Fibroblast of lung (primary cell): ENCODE results near the gene CSF3R. TPM values are rescaled to one million over a fixed set of nuclear protein-coding genes. Genes with fewer than 3 reads are reported as not detected.

Experiments
- DNase-seq, 2 donors: peaks; one replicate each; pipeline versions ENCODE4 v3.0.0 to v3.0.0-alpha.2; 2010; ENCODE audit warnings: low read depth in 2 of 2
- H2AFZ ChIP-seq: 2 replicates; pipeline ENCODE4 v1.5.1; 2012; ENCODE audit warnings: low read length, control low read depth, inconsistent platforms
- H3K27ac ChIP-seq: 2 replicates; pipeline ENCODE4 v1.5.1; 2011; ENCODE audit warnings: low read length, control low read depth; ENCODE audit not compliant: insufficient read depth
- H3K27me3 ChIP-seq: 2 replicates; pipeline ENCODE4 v1.5.1; 2011; ENCODE audit warnings: mild to moderate bottlenecking, low read length; ENCODE audit not compliant: control insufficient read depth, insufficient read depth
- H3K36me3 ChIP-seq: 2 replicates; pipeline ENCODE4 v1.5.1; 2011; ENCODE audit warnings: low read length; ENCODE audit not compliant: control insufficient read depth, insufficient read depth
- H3K4me1 ChIP-seq: 2 replicates; pipeline ENCODE4 v1.5.1; 2011; ENCODE audit warnings: low read length; ENCODE audit not compliant: control insufficient read depth, insufficient read depth; ENCODE audit errors: extremely low read depth
- H3K4me2 ChIP-seq: 2 replicates; pipeline ENCODE4 v1.5.1; 2011; ENCODE audit warnings: low read length, control low read depth; ENCODE audit not compliant: insufficient read depth; ENCODE audit errors: extremely low read depth
- H3K4me3 ChIP-seq, 4 experiments: fragments of 200-600 bp in 1 of 4; sonication (generic) in 1 of 4; replicated peaks in 1 of 4; 2 replicates each; pipeline ENCODE4 v1.5.1; 2011 to 2016; ENCODE audit warnings: low read length in 4 of 4, low read depth in 3 of 4, mild to moderate bottlenecking in 3 of 4, control low read depth in 2 of 4, inconsistent platforms in 1 of 4, mixed read lengths in 1 of 4; ENCODE audit not compliant: insufficient read depth in 1 of 4; ENCODE audit errors: control extremely low read depth in 1 of 4
- H3K79me2 ChIP-seq: 2 replicates; pipeline ENCODE4 v1.5.1; 2012; ENCODE audit warnings: mild to moderate bottlenecking, low read length, inconsistent platforms; ENCODE audit not compliant: control insufficient read depth, insufficient read depth
- H3K9ac ChIP-seq: 2 replicates; pipeline ENCODE4 v1.5.1; 2011; ENCODE audit warnings: mild to moderate bottlenecking, low read length, control low read depth; ENCODE audit not compliant: insufficient read depth
- H3K9me3 ChIP-seq: 2 replicates; pipeline ENCODE4 v1.5.1; 2012; ENCODE audit warnings: low read depth, low read length; ENCODE audit not compliant: control insufficient read depth, insufficient read depth
- H4K20me1 ChIP-seq: 2 replicates; pipeline ENCODE4 v1.5.1; 2011; ENCODE audit warnings: low read length; ENCODE audit not compliant: control insufficient read depth, insufficient read depth; ENCODE audit errors: extremely low read depth
- CTCF ChIP-seq, 2 donors: IDR thresholded peaks in 1 of 2; conservative IDR thresholded peaks in 1 of 2; 1 replicate in 1 of 2; 2 replicates in 1 of 2; pipeline ENCODE4 v1.5.1; 2011 to 2012; ENCODE audit warnings: low read length in 2 of 2, control low read depth in 1 of 2, inconsistent platforms in 1 of 2, low read depth in 1 of 2, mild to moderate bottlenecking in 1 of 2
- EZH2 ChIP-seq: IDR thresholded peaks from 2 replicates; pipeline ENCODE4 v1.5.1; 2012; ENCODE audit warnings: low read length, control low read depth, mild to moderate bottlenecking; ENCODE audit errors: missing control alignments
- polyA plus RNA-seq, 2 donors: library from polyadenylated mRNA; depleted of rRNA in 1 of 2; stranded (reverse) in 1 of 2; unstranded in 1 of 2; fragments of >200 nt; gene quantifications; 2 replicates each; pipeline ENCODE4 v1.2.1, GENCODE V29; 2011 to 2012; ENCODE audit warnings: missing spikeins in 1 of 2
- total RNA-seq: library from RNA; depleted of rRNA; stranded (reverse); fragments of >200 nt; gene quantifications from 2 replicates; pipeline ENCODE4 v1.2.1, GENCODE V29; 2014

CSF3R gene
- total and polyA plus RNA-seq, 2 donors (not counting 1 experiment from before 2014, with no cell fraction given) = under 0.01 TPM; not detected in 1

GRCh38 chr1:36486093-36486438 is 3.4 kb upstream of the CSF3R start:
- Histone ChIP-seq H3K9ac (no peak overlapping the region), H3K27me3 (peaks cover 9% of the 10 kb centered on the region), H3K79me2 (no peaks in the 10 kb centered on the region), H3K4me3 (no peak overlapping the region), H3K9me3 (no peaks in the 10 kb centered on the region), H3K27ac (no peak overlapping the region), H3K4me1 (no peaks in the 10 kb centered on the region), H2AFZ (no peak overlapping the region), H3K36me3 (no peaks in the 10 kb centered on the region), H3K4me2 (no peak overlapping the region), H4K20me1 (no peaks in the 10 kb centered on the region)
- TF ChIP-seq CTCF (conservative IDR thresholded peaks at IDR 0.05 in 1 of 2, IDR thresholded peaks at IDR 0.05 in 1 of 2; ENCODE audit: low read depth in 1 of 2, low read length in 2 of 2) (no peak), EZH2 (no peak)
- DNase-seq = no peak

GRCh38 chr1:36484099-36484498 is 1.4 kb upstream of the CSF3R start:
- H3K27me3 ChIP-seq = peaks cover 12% of the 10 kb centered on the region
- no peak overlapping the region for H3K4me2 ChIP-seq
- no peak for DNase-seq
- H3K9me3 ChIP-seq = no peaks in the 10 kb centered on the region
- H3K4me3 ChIP-seq = no peak overlapping the region
- no peak overlapping the region for H2AFZ ChIP-seq
- no peaks in the 10 kb centered on the region for H4K20me1 ChIP-seq
- H3K36me3 ChIP-seq = no peaks in the 10 kb centered on the region
- H3K79me2 ChIP-seq = no peaks in the 10 kb centered on the region
- H3K27ac ChIP-seq = no peak overlapping the region
- no peak overlapping the region for H3K9ac ChIP-seq
- H3K4me1 ChIP-seq = no peaks in the 10 kb centered on the region
- TF ChIP-seq EZH2 (no peak), CTCF (conservative IDR thresholded peaks at IDR 0.05 in 1 of 2, IDR thresholded peaks at IDR 0.05 in 1 of 2; ENCODE audit: low read depth in 1 of 2, low read length in 2 of 2) (no peak)

GRCh38 chr1:36481771-36482723 is 666 bp downstream of the CSF3R start:
- H3K27ac ChIP-seq = no peak overlapping the region
- no peak overlapping the region for H2AFZ ChIP-seq
- H3K9ac ChIP-seq = no peak overlapping the region
- no peaks in the 10 kb centered on the region for H3K79me2 ChIP-seq
- H3K27me3 ChIP-seq = peaks cover 12% of the 10 kb centered on the region
- DNase-seq = no peak
- H4K20me1 ChIP-seq = no peaks in the 10 kb centered on the region
- TF ChIP-seq CTCF (conservative IDR thresholded peaks at IDR 0.05 in 1 of 2, IDR thresholded peaks at IDR 0.05 in 1 of 2; ENCODE audit: low read depth in 1 of 2, low read length in 2 of 2) (no peak), EZH2 (no peak)
- H3K4me3 ChIP-seq = no peak overlapping the region
- H3K9me3 ChIP-seq = no peaks in the 10 kb centered on the region
- no peaks in the 10 kb centered on the region for H3K4me1 ChIP-seq
- peak overlapping the region; percentile 5 for H3K4me2 ChIP-seq
- no peaks in the 10 kb centered on the region for H3K36me3 ChIP-seq
